ENCODE results near the gene ZFAND6.

The ZFAND6 gene

GRCh38 chr15:80173022-80173759, 113.7 kb downstream of the ZFAND6 start:
- peak; percentile 68 for DNase-seq

DNA sequence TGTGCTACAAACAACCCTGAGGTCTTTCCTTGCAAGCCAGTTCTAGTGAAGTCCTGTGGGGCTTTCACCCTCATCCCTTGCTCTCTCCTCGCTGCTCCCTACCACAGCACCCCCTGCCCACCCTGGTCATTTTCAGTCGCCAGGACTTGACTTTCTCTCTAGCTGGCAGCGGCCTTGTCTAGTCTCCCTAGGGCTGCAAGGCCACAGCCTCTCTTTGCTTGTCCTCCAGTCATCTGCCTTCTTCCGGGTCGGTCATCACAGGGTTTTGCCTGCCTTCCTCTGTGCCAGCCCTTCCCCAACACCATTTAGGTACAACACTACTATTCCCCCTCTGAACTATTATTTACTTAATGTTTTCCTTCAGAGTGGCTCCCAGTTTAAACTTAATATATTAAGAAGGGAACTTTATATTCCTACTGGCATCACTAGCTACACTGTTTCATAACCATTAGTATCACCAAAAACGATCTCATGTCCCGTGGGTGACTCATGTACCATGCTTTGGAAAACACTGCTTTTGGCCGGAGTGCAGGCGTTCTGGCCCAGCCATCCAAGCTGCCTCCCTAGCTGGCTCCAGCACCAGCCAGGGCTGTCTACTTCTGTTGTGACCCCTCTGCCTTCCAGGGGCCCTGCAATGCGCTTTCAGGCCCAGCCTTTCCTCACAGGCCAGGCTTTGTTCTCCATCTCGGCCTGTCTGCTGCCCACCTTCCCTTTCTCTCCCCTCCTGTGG, 114.7 kb downstream of the ZFAND6 start:
- DNase-seq = no peak

GRCh38 chr15:80175436-80175835, 116.0 kb downstream of the ZFAND6 start:
- no peak for DNase-seq

- DNase-seq = no peak
These were observed 117.0 kb downstream of the ZFAND6 start for GRCh38 chr15:80176443-80176842.

DNA sequence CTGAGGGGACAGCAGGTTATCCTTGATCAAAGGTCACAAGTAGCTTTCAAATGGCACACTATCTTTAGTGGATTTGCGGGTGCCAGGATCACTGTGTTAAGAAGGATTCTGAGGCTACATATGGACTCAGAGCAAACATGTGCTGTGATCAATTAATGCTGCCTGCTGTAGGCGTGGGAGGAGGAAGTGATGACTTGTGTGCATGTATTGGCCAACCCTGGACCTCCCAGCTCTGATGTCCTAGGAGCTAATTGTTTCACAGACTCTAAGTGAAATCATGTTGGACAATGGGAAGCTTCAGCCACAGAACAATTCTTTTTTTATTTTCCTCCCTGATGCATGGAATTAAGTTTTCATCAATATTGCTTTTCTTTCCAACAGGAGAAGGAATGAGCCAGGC, 117.7 kb downstream of the ZFAND6 start:
- DNase-seq = no peak

DNA sequence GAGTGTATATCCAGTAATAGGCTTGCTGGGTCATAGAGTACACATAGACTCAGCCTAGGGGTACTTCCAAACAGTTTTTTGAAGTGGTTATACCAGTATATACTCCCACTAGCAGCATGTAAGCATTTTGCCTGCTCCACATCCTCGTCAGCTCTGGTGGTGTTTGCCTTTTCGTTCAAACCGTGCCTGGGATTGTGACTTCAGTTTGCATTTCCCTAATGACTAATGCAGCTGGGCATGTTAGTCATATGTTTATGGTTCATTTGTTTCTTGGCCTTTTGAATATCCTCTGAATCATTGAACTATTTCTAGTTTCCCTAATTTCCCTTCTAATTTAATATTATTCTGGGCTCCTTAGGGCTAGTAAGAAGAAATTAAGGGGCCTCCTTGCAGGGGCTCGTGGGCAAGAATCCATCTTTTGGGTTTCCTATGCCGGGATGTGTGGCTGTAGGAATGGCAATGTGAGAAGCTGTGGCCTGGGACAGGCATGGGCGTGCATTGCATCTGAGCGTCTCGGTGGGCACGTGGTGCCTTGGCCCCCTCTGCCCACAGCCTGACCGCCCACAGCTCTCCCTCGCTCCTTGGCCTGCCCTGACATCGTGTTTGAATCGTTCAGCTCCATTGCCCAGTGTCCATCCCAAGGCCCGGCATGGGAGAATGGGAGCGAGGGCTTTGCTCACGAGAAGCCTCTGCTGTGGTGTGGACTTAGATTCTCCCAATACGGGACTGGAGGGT, 119.7 kb downstream of the ZFAND6 start:
- no peak for DNase-seq

DNA sequence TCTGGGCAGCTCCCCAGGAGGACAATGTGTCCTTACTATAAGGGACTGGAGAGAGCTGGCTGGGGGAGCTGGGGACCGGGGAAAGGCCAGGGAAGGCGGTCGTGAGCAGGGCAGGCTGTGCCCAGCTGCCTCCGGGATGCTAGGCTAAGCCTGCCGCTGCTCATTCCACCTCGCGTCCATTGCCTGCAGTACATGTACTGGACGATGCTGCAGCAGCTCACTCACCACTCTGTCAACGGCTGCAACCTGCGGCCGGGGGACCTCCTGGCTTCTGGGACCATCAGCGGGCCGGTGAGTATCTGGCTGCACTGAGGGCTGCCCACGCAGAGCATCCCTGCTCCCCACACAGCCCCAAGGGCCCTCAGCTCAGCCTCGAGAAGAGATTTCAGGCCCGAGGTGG, 120.5 kb downstream of the ZFAND6 start:
- no peak for DNase-seq

GRCh38 chr15:80180468-80180867, 121.0 kb downstream of the ZFAND6 start:
- no peak for DNase-seq

- DNase-seq = no peak
These were observed 121.5 kb downstream of the ZFAND6 start for GRCh38 chr15:80180986-80181385.

- DNase-seq = no peak
These were observed 123.3 kb downstream of the ZFAND6 start for GRCh38 chr15:80182611-80183261.

DNA sequence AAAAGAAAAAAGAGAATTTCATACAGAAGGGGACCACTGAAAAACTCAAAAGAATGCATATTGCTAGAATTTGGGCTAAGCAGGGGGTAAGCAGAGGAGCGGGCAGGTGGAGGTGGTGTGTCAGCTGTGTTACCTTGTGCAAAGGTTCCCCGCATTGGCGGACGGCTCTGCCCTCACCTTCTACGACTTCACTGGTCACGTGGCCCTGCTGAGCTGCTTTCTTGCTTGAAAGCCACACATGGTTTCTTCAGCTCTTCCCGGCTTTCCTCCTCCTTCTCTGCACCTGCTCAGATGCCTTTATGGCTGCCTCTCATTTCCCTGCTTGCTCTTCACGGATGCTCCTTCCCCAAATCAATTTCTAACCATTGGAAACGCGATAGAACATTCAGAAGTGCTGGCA, 123.8 kb downstream of the ZFAND6 start:
- DNase-seq = no peak

GRCh38 chr15:80183886-80184285, 124.4 kb downstream of the ZFAND6 start:
- DNase-seq = no peak

DNA sequence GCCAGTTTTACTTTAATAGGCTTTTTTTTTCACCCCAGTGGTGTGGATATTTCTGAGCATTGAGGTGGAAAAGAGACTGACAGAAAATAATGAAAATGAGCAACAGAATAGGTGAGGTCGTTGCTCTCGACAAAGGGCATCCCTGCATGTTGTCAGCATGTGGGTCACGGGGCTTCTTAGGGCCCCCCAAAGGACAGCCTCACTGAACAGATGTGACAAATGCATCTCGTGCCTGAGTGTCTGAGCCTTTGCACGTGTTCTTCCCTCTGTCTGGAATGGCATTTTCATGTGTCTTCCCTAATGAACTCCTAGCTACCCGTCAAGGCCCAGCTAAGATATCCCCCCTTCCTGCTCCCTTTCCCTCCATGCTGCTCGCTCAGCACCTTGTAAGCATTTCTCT, 125.1 kb downstream of the ZFAND6 start:
- no peak for DNase-seq

GRCh38 chr15:80185152-80185551, 125.7 kb downstream of the ZFAND6 start:
- DNase-seq = no peak

- DNase-seq = no peak
These were observed 126.6 kb downstream of the ZFAND6 start for GRCh38 chr15:80186066-80186465.

GRCh38 chr15:80186597-80186996, 127.1 kb downstream of the ZFAND6 start:
- no peak for DNase-seq
